Activated CD4-positive, alpha-beta T cell treated with anti-CD3 and anti-CD28 coated beads, Interleukin-2, Interleukin-4, amounts not matched to agents 100 ng/mL and 50 ng/mL, durations not matched to agents 16 hours and 8 hours (primary cell): ENCODE results near the gene MOK.

ENCODE experiments used
- DNase-seq: peaks from one replicate; pipeline ENCODE4 v3.0.0-alpha.2; 2020; ENCODE audit warnings: low spot score

The MOK gene

GRCh38 chr14:102283631-102284129, 21.3 kb downstream of the MOK start:
- no peak for DNase-seq

GRCh38 chr14:102282751-102283465, 22.1 kb downstream of the MOK start:
- DNase-seq: no peak

GRCh38 chr14:102280376-102280962, 24.5 kb downstream of the MOK start:
- no peak for DNase-seq

GRCh38 chr14:102279688-102280348, 25.1 kb downstream of the MOK start:
- no peak for DNase-seq

- no peak for DNase-seq
Measured at GRCh38 chr14:102279282-102279681, 25.7 kb downstream of the MOK start.

- DNase-seq: no peak
Measured at GRCh38 chr14:102278631-102278935, 26.4 kb downstream of the MOK start.

GRCh38 chr14:102277874-102278630, 26.9 kb downstream of the MOK start:
- no peak for DNase-seq

GRCh38 chr14:102275866-102276265, 29.1 kb downstream of the MOK start:
- DNase-seq: no peak

- DNase-seq: peak; percentile 28
Measured at GRCh38 chr14:102272392-102272791, 32.6 kb downstream of the MOK start.

- no peak for DNase-seq
Measured at GRCh38 chr14:102264775-102265174, 40.2 kb downstream of the MOK start.

- no peak for DNase-seq
Measured at GRCh38 chr14:102264355-102264754, 40.6 kb downstream of the MOK start.

GRCh38 chr14:102262929-102263462, 42.0 kb downstream of the MOK start:
- no peak for DNase-seq

GRCh38 chr14:102258136-102258535, 46.8 kb downstream of the MOK start:
- no peak for DNase-seq

GRCh38 chr14:102256716-102257115, 48.2 kb downstream of the MOK start:
- DNase-seq: no peak

GRCh38 chr14:102255401-102256190, 49.4 kb downstream of the MOK start:
- no peak for DNase-seq

- DNase-seq: no peak
Measured at GRCh38 chr14:102252834-102253801, 51.8 kb downstream of the MOK start.

- no peak for DNase-seq
Measured at GRCh38 chr14:102251161-102251560, 53.8 kb downstream of the MOK start.

- no peak for DNase-seq
Measured at GRCh38 chr14:102250636-102251035, 54.3 kb downstream of the MOK start.

GRCh38 chr14:102249981-102250380, 55.0 kb downstream of the MOK start:
- no peak for DNase-seq

GRCh38 chr14:102249041-102249440, 55.9 kb downstream of the MOK start:
- DNase-seq: no peak
